SK-N-MC (cell line): ENCODE data around the gene AHNAK.

Experiments
- DNase-seq: peaks from one replicate; pipeline ENCODE4 v3.0.0-alpha.2; 2011; ENCODE audit warnings: low read depth, low spot score
- H3K27ac ChIP-seq: fragments of 200-600 bp; sonication (generic); 2 replicates; pipeline ENCODE4 v1.5.1; 2016; ENCODE audit warnings: mixed run types
- H3K36me3 ChIP-seq: fragments of 200-600 bp; sonication (generic); 2 replicates; pipeline ENCODE4 v1.6.1; 2017; ENCODE audit warnings: antibody characterized with exemption, low read length, mixed read lengths; ENCODE audit not compliant: insufficient read depth
- H3K4me3 ChIP-seq: fragments of 200-600 bp; sonication (generic); 2 replicates; pipeline ENCODE4 v1.5.1; 2016
- H3K9ac ChIP-seq: fragments of 200-600 bp; sonication (generic); 2 replicates; pipeline ENCODE4 v1.8.0; 2017; ENCODE audit warnings: mixed run types, mixed read lengths; ENCODE audit not compliant: insufficient read length
- H3K9me3 ChIP-seq: fragments of 200-600 bp; sonication (generic); 2 replicates; pipeline ENCODE4 v1.6.1; 2017; ENCODE audit warnings: low read depth, mild to moderate bottlenecking, antibody characterized with exemption, low read length, moderate library complexity, mixed read lengths
- EZH2 ChIP-seq: fragments of 200-600 bp; sonication (generic); IDR thresholded peaks from one replicate; pipeline ENCODE4 v1.6.1; 2017; ENCODE audit warnings: antibody characterized with exemption
- FOXP2 ChIP-seq: optimal IDR thresholded peaks from 2 replicates; pipeline ENCODE3; 2011; ENCODE audit warnings: mild to moderate bottlenecking, moderate library complexity; ENCODE audit not compliant: insufficient read depth; ENCODE audit errors: extremely low read length, control extremely low read depth
- POLR2AphosphoS5 ChIP-seq: IDR thresholded peaks from 2 replicates; pipeline ENCODE4 v1.6.1; 2012; ENCODE audit warnings: mild to moderate bottlenecking, low read depth, low read length, borderline replicate concordance

AHNAK gene

DNA sequence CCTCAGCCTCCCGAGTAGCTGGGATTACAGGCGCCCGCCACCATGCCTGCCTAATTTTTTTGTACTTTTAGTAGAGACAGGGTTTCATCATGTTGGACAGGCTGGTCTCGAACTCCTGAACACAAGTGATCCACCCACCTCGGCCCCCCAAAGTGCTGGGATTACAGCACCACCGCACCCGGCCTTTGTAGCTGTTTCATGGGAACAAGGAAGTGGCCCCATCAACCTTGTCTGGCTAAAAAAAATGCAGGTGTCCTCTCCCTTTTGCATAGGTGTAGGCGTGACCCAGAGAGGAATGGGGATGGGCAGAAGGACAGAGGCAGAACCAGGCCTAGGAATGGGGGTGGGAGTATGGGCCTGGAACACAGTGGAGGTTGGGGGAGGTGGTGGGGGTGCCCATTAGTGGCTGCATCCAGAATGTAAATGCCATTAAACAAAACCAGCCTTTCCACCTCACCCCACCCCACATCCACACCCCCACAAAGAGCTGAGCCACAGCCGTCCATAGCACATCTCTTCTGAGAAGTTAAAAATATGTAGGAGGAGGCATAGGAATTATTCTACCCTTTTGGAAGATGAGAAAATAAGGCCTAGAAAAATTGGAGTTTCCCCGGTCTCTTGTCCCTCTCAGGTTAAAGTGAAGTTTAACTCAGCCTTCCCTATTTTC is 150.6 kb downstream of the AHNAK start:
- H3K4me3 ChIP-seq, result no peak overlapping the region

DNA sequence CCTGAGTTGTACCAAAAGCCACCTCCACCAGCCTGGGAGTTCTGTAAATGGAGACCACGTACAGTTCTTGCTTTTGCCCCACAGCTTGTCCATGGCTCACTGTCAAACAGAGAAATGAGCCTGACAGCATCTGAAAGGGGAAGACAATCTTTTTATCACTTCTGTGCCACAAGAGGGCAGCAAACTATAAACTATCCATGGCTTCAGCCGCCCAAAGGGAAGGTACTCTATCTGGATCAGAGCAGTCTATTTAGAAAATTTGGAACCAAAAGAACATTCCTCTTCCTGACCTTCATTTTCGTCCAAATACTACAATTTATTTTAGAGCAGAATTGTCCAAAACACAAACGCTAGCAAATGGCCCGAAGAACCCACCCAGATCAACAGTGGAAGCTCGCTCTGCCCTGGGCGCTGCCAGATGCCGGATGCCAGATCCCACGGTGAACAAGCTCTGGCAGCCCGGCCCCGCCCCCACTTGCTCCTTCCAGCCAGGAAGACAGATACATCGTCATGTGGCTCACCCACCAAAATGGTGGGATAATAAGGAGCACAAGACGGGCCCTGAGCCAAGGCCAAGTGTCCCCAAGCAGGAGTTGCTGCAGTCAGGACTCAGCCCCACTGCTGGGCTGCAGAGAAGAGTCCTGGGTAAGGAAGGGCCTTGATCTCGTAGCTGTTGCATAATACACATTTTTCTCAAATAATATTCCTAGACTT is 151.6 kb downstream of the AHNAK start:
- Histone ChIP-seq H3K36me3 (no peaks in the 10 kb centered on the region), H3K4me3 (peak overlapping the region; percentile 78), H3K9me3 (no peaks in the 10 kb centered on the region), H3K9ac (no peak overlapping the region), H3K27ac (0 out of 2 replicates have a peak overlapping the region, but pooled peaks have one; percentile 31)
- TF ChIP-seq FOXP2, result no peak
- DNase-seq, result peak; percentile 65

More for the DNA sequence above, 150.6 kb downstream of the AHNAK start:
- DNase-seq, result no peak
- Histone ChIP-seq H3K9ac (peak overlapping the region; percentile 33), H3K27ac (peak overlapping the region; percentile 62; the same call in 1 of the 2 replicates), H3K9me3 (no peaks in the 10 kb centered on the region), H3K36me3 (no peaks in the 10 kb centered on the region)
- no peak for TF ChIP-seq POLR2AphosphoS5
- TF ChIP-seq EZH2, result no peak
- TF ChIP-seq FOXP2, result no peak

DNA sequence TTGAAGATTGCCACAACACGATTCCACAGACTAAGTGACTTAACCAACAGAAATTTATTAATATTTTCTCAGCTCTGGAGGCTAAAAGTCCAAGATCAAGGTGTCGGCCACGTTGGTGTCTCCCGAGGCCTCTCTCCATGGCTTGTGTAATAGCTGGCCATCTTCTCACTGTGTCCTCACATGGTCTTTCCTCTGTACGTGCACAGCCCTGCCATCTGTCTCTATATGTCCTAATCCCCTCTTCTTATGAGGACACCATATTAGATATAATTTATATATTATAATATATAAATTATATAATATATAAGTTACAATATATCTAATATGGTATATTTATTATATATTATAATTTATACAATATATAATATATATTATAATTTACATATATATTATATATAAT is 152.9 kb downstream of the AHNAK start:
- Histone ChIP-seq H3K27ac (no peak overlapping the region), H3K9ac (no peak overlapping the region), H3K9me3 (no peaks in the 10 kb centered on the region), H3K4me3 (no peak overlapping the region), H3K36me3 (no peaks in the 10 kb centered on the region)
- no peak for TF ChIP-seq POLR2AphosphoS5
- TF ChIP-seq FOXP2, result no peak
- no peak for DNase-seq

DNA sequence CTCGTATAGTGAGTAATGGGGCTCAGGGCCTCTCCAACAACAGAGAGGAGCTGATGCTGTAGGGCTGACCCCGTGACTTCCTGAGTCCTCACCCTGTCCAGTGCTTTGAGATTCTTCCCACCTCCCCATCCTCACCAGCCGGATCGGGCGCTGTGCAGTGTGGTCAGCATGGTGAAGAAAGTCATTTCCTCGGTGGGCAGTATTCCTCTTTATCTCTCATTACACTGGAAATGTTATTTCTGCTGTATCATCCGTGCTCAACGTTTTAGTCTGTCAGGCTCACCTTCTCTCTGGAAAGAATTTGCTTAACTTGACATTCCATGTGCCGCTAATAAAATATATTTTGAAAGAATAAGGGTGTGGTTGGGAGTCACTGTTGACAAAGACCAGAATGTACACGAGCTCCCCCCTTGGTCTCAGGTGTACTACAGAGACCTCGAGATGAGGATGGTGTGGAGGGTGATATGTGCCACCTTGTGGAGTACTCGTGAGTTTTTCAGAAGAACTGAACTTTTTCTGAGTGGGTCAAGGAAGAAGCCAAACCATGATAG is 153.5 kb downstream of the AHNAK start:
- TF ChIP-seq POLR2AphosphoS5 (no peak), FOXP2 (no peak), EZH2 (no peak)
- Histone ChIP-seq H3K9me3 (no peaks in the 10 kb centered on the region), H3K27ac (no peak overlapping the region), H3K4me3 (no peak overlapping the region), H3K36me3 (no peaks in the 10 kb centered on the region), H3K9ac (no peak overlapping the region)
- DNase-seq, result no peak

DNA sequence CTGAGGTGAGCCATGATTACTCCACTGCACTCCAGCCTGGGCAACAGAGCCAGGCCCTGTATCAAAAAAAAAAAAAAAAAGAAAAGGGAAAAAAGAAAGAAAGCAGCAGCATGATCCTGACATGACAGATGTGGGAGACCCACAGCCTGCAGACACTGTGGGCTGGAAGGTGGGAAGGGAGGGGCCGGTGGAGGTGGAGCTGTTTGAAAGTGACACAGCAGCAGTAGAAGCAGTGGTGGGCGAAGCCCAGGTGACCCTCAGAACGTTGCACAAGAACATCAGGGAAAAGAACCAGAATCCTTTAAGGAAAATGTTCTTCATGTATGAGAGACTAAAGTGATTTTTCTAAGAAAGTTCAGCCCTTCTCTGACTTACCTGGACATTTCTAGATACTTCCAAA is 154.1 kb downstream of the AHNAK start:
- no peak for TF ChIP-seq EZH2
- TF ChIP-seq FOXP2, result no peak
- TF ChIP-seq POLR2AphosphoS5, result no peak
- no peak overlapping the region for H3K27ac ChIP-seq
- H3K4me3 ChIP-seq, result no peak overlapping the region
- no peaks in the 10 kb centered on the region for H3K9me3 ChIP-seq
- no peaks in the 10 kb centered on the region for H3K36me3 ChIP-seq
- H3K9ac ChIP-seq, result no peak overlapping the region
- no peak for DNase-seq

DNA sequence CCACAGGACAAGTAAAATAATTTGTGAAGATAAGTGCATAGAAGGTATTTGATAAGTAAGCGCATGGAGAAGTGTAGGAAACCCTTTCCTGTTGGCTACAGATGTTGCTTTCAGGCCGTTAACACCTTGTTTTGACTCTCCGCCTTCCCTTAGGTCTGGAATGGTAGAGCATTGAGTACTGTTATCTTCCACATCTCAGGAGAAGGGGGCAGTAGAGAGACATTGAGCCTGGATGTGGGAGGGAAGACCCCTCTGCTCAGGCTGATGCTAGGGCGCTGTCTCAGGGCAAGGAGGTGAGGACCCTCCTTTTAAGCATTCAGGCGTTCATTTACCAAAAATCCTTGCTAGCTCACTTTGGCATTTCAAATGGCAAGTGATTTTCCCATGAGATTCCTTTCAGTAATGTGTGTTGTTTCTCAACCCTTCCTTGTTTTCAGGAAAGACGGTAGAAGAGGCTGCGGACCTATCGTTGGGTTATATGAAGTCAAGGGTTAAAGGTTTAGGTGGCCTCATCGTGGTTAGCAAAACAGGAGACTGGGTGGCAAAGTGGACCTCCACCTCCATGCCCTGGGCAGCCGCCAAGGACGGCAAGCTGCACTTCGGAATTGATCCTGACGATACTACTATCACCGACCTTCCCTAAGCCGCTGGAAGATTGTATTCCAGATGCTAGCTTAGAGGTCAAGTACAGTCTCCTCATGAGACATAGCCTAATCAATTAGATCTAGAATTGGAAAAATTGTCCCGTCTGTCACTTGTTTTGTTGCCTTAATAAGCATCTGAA is 154.8 kb downstream of the AHNAK start:
- H3K4me3 ChIP-seq, result no peak overlapping the region
- DNase-seq, result no peak
- no peak overlapping the region for H3K9ac ChIP-seq
- no peaks in the 10 kb centered on the region for H3K36me3 ChIP-seq
- TF ChIP-seq FOXP2, result no peak
- TF ChIP-seq POLR2AphosphoS5, result no peak
- TF ChIP-seq EZH2, result no peak
- H3K27ac ChIP-seq, result no peak overlapping the region
- H3K9me3 ChIP-seq, result no peaks in the 10 kb centered on the region

DNA sequence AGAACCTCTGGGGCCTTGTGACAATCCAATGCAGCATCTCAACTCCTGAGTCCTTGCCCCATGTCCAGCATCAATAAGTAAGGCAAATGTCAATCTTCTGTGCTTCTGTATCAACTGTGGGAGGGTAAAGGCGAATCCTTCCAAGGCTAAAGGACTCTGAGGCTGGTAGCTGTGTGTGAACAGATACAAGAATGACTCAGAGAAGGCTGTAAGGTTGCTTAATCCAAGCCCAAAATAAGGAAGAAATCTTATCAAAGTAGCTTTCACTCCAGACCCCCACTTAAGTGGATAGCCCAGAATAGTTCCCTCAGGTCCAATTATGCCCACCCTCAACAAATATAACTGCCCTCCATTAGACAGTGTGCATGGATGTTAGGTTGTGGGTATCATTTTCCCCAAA is 155.9 kb downstream of the AHNAK start:
- Histone ChIP-seq H3K9me3 (no peaks in the 10 kb centered on the region), H3K27ac (no peak overlapping the region), H3K9ac (no peak overlapping the region), H3K4me3 (no peak overlapping the region), H3K36me3 (no peaks in the 10 kb centered on the region)
- DNase-seq, result no peak
- TF ChIP-seq POLR2AphosphoS5 (no peak), EZH2 (no peak), FOXP2 (no peak)

DNA sequence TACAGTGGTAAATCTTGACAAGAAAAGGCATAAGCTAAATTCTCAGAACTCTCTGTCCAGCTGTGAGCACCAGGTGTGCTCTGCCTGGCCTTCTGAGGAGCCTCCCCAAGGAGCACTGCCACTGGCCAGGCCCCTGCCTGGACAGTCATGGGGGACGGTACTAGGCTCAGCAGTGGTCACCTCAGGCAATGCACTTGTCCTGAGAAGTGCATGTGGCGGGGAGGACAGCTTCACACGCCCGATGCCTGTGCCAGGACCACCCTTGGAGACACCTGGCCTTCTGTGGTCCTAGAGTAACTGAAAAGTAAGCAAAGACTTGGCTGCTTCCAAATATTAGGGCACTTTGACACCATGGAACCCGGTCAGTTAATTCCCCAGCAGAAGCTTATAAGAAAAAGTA is 156.4 kb downstream of the AHNAK start:
- TF ChIP-seq EZH2 (no peak), FOXP2 (no peak), POLR2AphosphoS5 (no peak)
- Histone ChIP-seq H3K27ac (no peak overlapping the region), H3K9me3 (no peaks in the 10 kb centered on the region), H3K9ac (no peak overlapping the region), H3K4me3 (no peak overlapping the region), H3K36me3 (no peaks in the 10 kb centered on the region)
- no peak for DNase-seq
